HEK293 (cell line): Measurements from ENCODE around the gene CCSER1.

Source experiments
- CTCF ChIA-PET: fragments of 350-600 bp; formaldehyde crosslinking; extraction: SDS; loops from one replicate; lab custom pipeline; 2021; ENCODE audit warnings: antibody characterized with exemption; lab: Yijun Ruan, JAX
- POLR2A ChIA-PET: fragments of 300-600 bp; formaldehyde crosslinking; extraction: SDS; loops from one replicate; lab custom pipeline; 2020; ENCODE audit warnings: antibody characterized with exemption, inconsistent platforms; lab: Yijun Ruan, JAX
- H3K27ac ChIP-seq: fragments of 200-500 bp; sonication (Bioruptor generic); 2 replicates; pipeline ENCODE4 v1.5.1; 2014; ENCODE audit warnings: low read depth, low read length, control low read depth, inconsistent platforms; ENCODE audit errors: extremely low read depth
- H3K36me3 ChIP-seq, 2 experiments: fragments of 200-500 bp in 1 of 2; sonication (Bioruptor generic) in 1 of 2; 1 replicate in 1 of 2; 2 replicates in 1 of 2; pipeline ENCODE4 v1.5.1; 2014 to 2017; ENCODE audit warnings: inconsistent platforms in 2 of 2, low read length in 2 of 2; ENCODE audit not compliant: control insufficient read depth in 2 of 2, insufficient read depth in 1 of 2
- H3K4me1 ChIP-seq: fragments of 200-500 bp; sonication (Bioruptor generic); 2 replicates; pipeline ENCODE4 v1.5.1; 2014; ENCODE audit warnings: mild to moderate bottlenecking, low read length, inconsistent platforms; ENCODE audit not compliant: control insufficient read depth, insufficient read depth
- H3K4me3 ChIP-seq: 2 replicates; pipeline ENCODE4 v1.5.1; 2011; ENCODE audit warnings: low read depth, mild to moderate bottlenecking, control low read depth, low read length, moderate library complexity
- H3K9me3 ChIP-seq: fragments of 200-500 bp; sonication (Bioruptor generic); 2 replicates; pipeline ENCODE4 v1.5.1; 2014; ENCODE audit warnings: low read depth, low read length, inconsistent platforms; ENCODE audit not compliant: control insufficient read depth, insufficient read depth
- EGR2 ChIP-seq: fragments of 450-650 bp; formaldehyde crosslinking; IDR thresholded peaks from 2 replicates; pipeline ENCODE4 v1.5.1; 2016; ENCODE audit warnings: low read depth, missing biosample characterization, missing genetic modification characterization
- KLF8 ChIP-seq: fragments of 450-650 bp; formaldehyde crosslinking; IDR thresholded peaks from 2 replicates; pipeline ENCODE4 v1.5.1; 2016; ENCODE audit warnings: missing biosample characterization, missing genetic modification characterization
- PATZ1 ChIP-seq: fragments of 450-650 bp; formaldehyde crosslinking; IDR thresholded peaks from 2 replicates; pipeline ENCODE4 v1.5.1; 2016; ENCODE audit warnings: missing biosample characterization, missing genetic modification characterization
- PRDM1 ChIP-seq: fragments of 450-650 bp; formaldehyde crosslinking; IDR thresholded peaks from 2 replicates; pipeline ENCODE4; 2016; ENCODE audit warnings: missing biosample characterization, missing genetic modification characterization
- REPIN1 ChIP-seq: fragments of 450-650 bp; formaldehyde crosslinking; IDR thresholded peaks from 2 replicates; pipeline ENCODE4 v1.5.1; 2017; ENCODE audit warnings: missing biosample characterization, missing genetic modification characterization, low read depth
- WT1 ChIP-seq: fragments of 450-650 bp; formaldehyde crosslinking; IDR thresholded peaks from 2 replicates; pipeline ENCODE4 v1.5.1; 2016; ENCODE audit warnings: missing biosample characterization, missing genetic modification characterization
- YY2 ChIP-seq: fragments of 450-650 bp; formaldehyde crosslinking; IDR thresholded peaks from 2 replicates; pipeline ENCODE4 v1.5.1; 2016; ENCODE audit warnings: missing biosample characterization, missing genetic modification characterization
- ZBTB44 ChIP-seq: fragments of 450-650 bp; IDR thresholded peaks from 2 replicates; pipeline ENCODE4 v1.5.1; 2018; ENCODE audit warnings: missing biosample characterization, mild to moderate bottlenecking, missing genetic modification characterization
- ZBTB48 ChIP-seq: fragments of 450-650 bp; formaldehyde crosslinking; IDR thresholded peaks from 2 replicates; pipeline ENCODE4 v1.5.1; 2016; ENCODE audit warnings: missing biosample characterization, missing genetic modification characterization
- ZNF132 ChIP-seq: fragments of 450-650 bp; formaldehyde crosslinking; IDR thresholded peaks from 2 replicates; pipeline ENCODE4 v1.5.1; 2017; ENCODE audit warnings: missing biosample characterization, missing genetic modification characterization, borderline replicate concordance
- ZNF138 ChIP-seq: fragments of 450-650 bp; formaldehyde crosslinking; IDR thresholded peaks from 2 replicates; pipeline ENCODE4 v1.5.1; 2016; ENCODE audit warnings: missing biosample characterization, missing genetic modification characterization, borderline replicate concordance
- ZNF174 ChIP-seq: fragments of 450-650 bp; formaldehyde crosslinking; IDR thresholded peaks from 2 replicates; pipeline ENCODE4 v1.5.0; 2017; ENCODE audit warnings: missing biosample characterization, mild to moderate bottlenecking, missing genetic modification characterization
- ZNF175 ChIP-seq: fragments of 450-650 bp; formaldehyde crosslinking; IDR thresholded peaks from 2 replicates; pipeline ENCODE4 v1.5.1; 2016; ENCODE audit warnings: missing biosample characterization, missing genetic modification characterization
- ZNF19 ChIP-seq: fragments of 450-650 bp; formaldehyde crosslinking; IDR thresholded peaks from 2 replicates; pipeline ENCODE4; 2016; ENCODE audit warnings: missing biosample characterization, missing genetic modification characterization, low read depth
- ZNF239 ChIP-seq: fragments of 450-650 bp; formaldehyde crosslinking; IDR thresholded peaks from 2 replicates; pipeline ENCODE4 v1.5.1; 2016; ENCODE audit warnings: missing biosample characterization, missing genetic modification characterization
- ZNF24 ChIP-seq: fragments of 450-650 bp; formaldehyde crosslinking; IDR thresholded peaks from 2 replicates; pipeline ENCODE4 v1.5.1; 2016; ENCODE audit warnings: missing biosample characterization, missing genetic modification characterization
- ZNF266 ChIP-seq: fragments of 450-650 bp; formaldehyde crosslinking; IDR thresholded peaks from 2 replicates; pipeline ENCODE4 v1.5.1; 2016; ENCODE audit warnings: missing biosample characterization, missing genetic modification characterization, low read depth
- ZNF274 ChIP-seq, 2 experiments: fragments of 200-500 bp in 1 of 2; fragments of 450-650 bp in 1 of 2; sonication (Bioruptor generic) in 1 of 2; formaldehyde crosslinking in 1 of 2; IDR thresholded peaks; 2 replicates each; pipeline versions ENCODE4 v1.5.1 to v1.6.1; 2014 to 2016; ENCODE audit warnings: borderline replicate concordance in 1 of 2, inconsistent platforms in 1 of 2, low read length in 1 of 2, missing biosample characterization in 1 of 2, missing genetic modification characterization in 1 of 2
- ZNF311 ChIP-seq: fragments of 450-650 bp; formaldehyde crosslinking; IDR thresholded peaks from 2 replicates; pipeline ENCODE4 v1.5.1; 2017; ENCODE audit warnings: missing biosample characterization, missing genetic modification characterization, borderline replicate concordance
- ZNF398 ChIP-seq: fragments of 450-650 bp; formaldehyde crosslinking; IDR thresholded peaks from 2 replicates; pipeline ENCODE4 v1.5.1; 2017; ENCODE audit warnings: missing biosample characterization, missing genetic modification characterization
- ZNF433 ChIP-seq: fragments of 450-650 bp; formaldehyde crosslinking; IDR thresholded peaks from 2 replicates; pipeline ENCODE4 v1.5.1; 2016; ENCODE audit warnings: missing biosample characterization, missing genetic modification characterization, low read depth
- ZNF514 ChIP-seq: fragments of 450-650 bp; formaldehyde crosslinking; IDR thresholded peaks from 2 replicates; pipeline ENCODE4 v1.5.1; 2016; ENCODE audit warnings: missing biosample characterization, missing genetic modification characterization
- ZNF521 ChIP-seq: fragments of 450-650 bp; formaldehyde crosslinking; IDR thresholded peaks from 2 replicates; pipeline ENCODE4 v1.5.1; 2017; ENCODE audit warnings: missing biosample characterization, mild to moderate bottlenecking, missing genetic modification characterization
- ZNF544 ChIP-seq: fragments of 450-650 bp; formaldehyde crosslinking; IDR thresholded peaks from 2 replicates; pipeline ENCODE4 v1.5.0; 2017; ENCODE audit warnings: missing biosample characterization, missing genetic modification characterization
- ZNF555 ChIP-seq: fragments of 450-650 bp; formaldehyde crosslinking; conservative IDR thresholded peaks from 2 replicates; pipeline ENCODE4 v1.5.1; 2017; ENCODE audit warnings: missing biosample characterization, mild to moderate bottlenecking, missing genetic modification characterization, inconsistent platforms
- ZNF610 ChIP-seq: fragments of 450-650 bp; formaldehyde crosslinking; IDR thresholded peaks from 2 replicates; pipeline ENCODE4 v1.5.1; 2016; ENCODE audit warnings: missing biosample characterization, missing genetic modification characterization, borderline replicate concordance
- ZNF670 ChIP-seq: fragments of 450-650 bp; formaldehyde crosslinking; IDR thresholded peaks from 2 replicates; pipeline ENCODE4 v1.5.1; 2016; ENCODE audit warnings: missing biosample characterization, missing genetic modification characterization, low read depth
- ZNF747 ChIP-seq: fragments of 450-650 bp; formaldehyde crosslinking; IDR thresholded peaks from 2 replicates; pipeline ENCODE4 v1.5.1; 2016; ENCODE audit warnings: missing biosample characterization, missing genetic modification characterization
- ZNF791 ChIP-seq: fragments of 450-650 bp; formaldehyde crosslinking; IDR thresholded peaks from 2 replicates; pipeline ENCODE4 v1.5.1; 2016; ENCODE audit warnings: missing biosample characterization, missing genetic modification characterization
- ZSCAN16 ChIP-seq: fragments of 450-650 bp; formaldehyde crosslinking; IDR thresholded peaks from 2 replicates; pipeline ENCODE4 v1.5.1; 2016; ENCODE audit warnings: missing biosample characterization, missing genetic modification characterization
- ZSCAN30 ChIP-seq: fragments of 450-650 bp; IDR thresholded peaks from 2 replicates; pipeline ENCODE4 v1.5.1; 2018; ENCODE audit warnings: missing biosample characterization, mild to moderate bottlenecking, missing genetic modification characterization, moderate library complexity
- ZSCAN5A ChIP-seq: fragments of 450-650 bp; formaldehyde crosslinking; IDR thresholded peaks from 2 replicates; pipeline ENCODE4 v1.5.1; 2016; ENCODE audit warnings: missing biosample characterization, missing genetic modification characterization

Gene CCSER1

GRCh38 chr4:91630054-91630453 lies 1502.9 kb downstream of the CCSER1 start:
- ChIA-PET CTCF (no interaction called here), POLR2A (no interaction called here)
- TF ChIP-seq PRDM1 = no peak
- no peak for TF ChIP-seq ZNF266
- no peak for TF ChIP-seq ZNF138 (tag by site-specific recombination)
- TF ChIP-seq ZNF610 (tag by site-specific recombination) = no peak
- no peak for TF ChIP-seq YY2 (tag by site-specific recombination)
- TF ChIP-seq ZSCAN5A (tag by site-specific recombination) = no peak
- TF ChIP-seq ZNF274 (IDR thresholded peaks at IDR 0.05; ENCODE audit: low read length) = no peak
- no peak for TF ChIP-seq ZNF274 (tag by site-specific recombination; IDR thresholded peaks at IDR 0.05; ENCODE audit: borderline replicate concordance)
- TF ChIP-seq ZNF791 = no peak
- no peak for TF ChIP-seq ZNF514 (tag by site-specific recombination)
- TF ChIP-seq ZNF239 (tag by site-specific recombination) = no peak
- TF ChIP-seq ZSCAN30 (tag by site-specific recombination) = no peak
- no peak for TF ChIP-seq PATZ1
- no peak for TF ChIP-seq ZNF521 (tag by site-specific recombination)
- TF ChIP-seq WT1 (tag by site-specific recombination) = no peak
- no peak for TF ChIP-seq ZBTB48 (tag by site-specific recombination)
- TF ChIP-seq ZNF398 = no peak
- H3K36me3 ChIP-seq = no peaks in the 10 kb centered on the region
- H3K4me3 ChIP-seq = no peak overlapping the region
- no peak overlapping the region for H3K27ac ChIP-seq
- no peaks in the 10 kb centered on the region for H3K9me3 ChIP-seq
- no peaks in the 10 kb centered on the region for H3K4me1 ChIP-seq

GRCh38 chr4:91630764-91631163 lies 1503.6 kb downstream of the CCSER1 start:
- CTCF ChIA-PET = no interaction called here
- POLR2A ChIA-PET = no interaction called here
- H3K27ac ChIP-seq = no peak overlapping the region

GRCh38 chr4:91631335-91631734 lies 1504.1 kb downstream of the CCSER1 start:
- Histone ChIP-seq H3K27ac (no peak overlapping the region), H3K4me1 (no peaks in the 10 kb centered on the region), H3K9me3 (no peaks in the 10 kb centered on the region), H3K36me3 (no peaks in the 10 kb centered on the region), H3K4me3 (no peak overlapping the region)
- ChIA-PET CTCF (no interaction called here), POLR2A (no interaction called here)
- TF ChIP-seq ZNF24 (tag by site-specific recombination) (no peak), ZNF19 (tag by site-specific recombination) (no peak), ZSCAN16 (no peak), ZNF174 (tag by site-specific recombination) (no peak), ZNF132 (tag by site-specific recombination) (no peak), ZNF544 (tag by site-specific recombination) (no peak), ZNF311 (tag by site-specific recombination) (no peak), EGR2 (tag by site-specific recombination) (no peak), ZNF433 (tag by site-specific recombination) (no peak), ZBTB44 (tag by site-specific recombination) (no peak)

More at GRCh38 chr4:91630764-91631163, 1503.6 kb downstream of the CCSER1 start:
- Histone ChIP-seq H3K4me1 (no peaks in the 10 kb centered on the region), H3K4me3 (no peak overlapping the region)
- TF ChIP-seq ZNF747 (tag by site-specific recombination) (no peak), ZNF670 (no peak), REPIN1 (no peak), KLF8 (tag by site-specific recombination) (no peak), ZNF555 (tag by site-specific recombination) (no peak), ZNF174 (tag by site-specific recombination) (no peak), ZNF175 (no peak)
- TF ChIP-seq, all 188 proteins: peak for 0
- H3K36me3 ChIP-seq = no peaks in the 10 kb centered on the region
- no peaks in the 10 kb centered on the region for H3K9me3 ChIP-seq
